ENCODE measurements around the gene PPP6R2. TPM values are rescaled to one million over a fixed set of nuclear protein-coding genes. Genes with fewer than 3 reads are reported as not detected.
A peak's percentile ranks its signal among the peaks of the same experiment; 100 is the strongest.

Gene PPP6R2
- total RNA-seq, 1 donor from 2014 or later, result 87.9 TPM

GRCh38 chr22:50445071-50445879, 102.1 kb downstream of the PPP6R2 start:
- no peak for TF ChIP-seq CTCF (IDR thresholded peaks at IDR 0.05; ENCODE audit: unreplicated experiment)
- Mint-ChIP-seq H3K27ac (peak overlapping the region; percentile 41), H3K27me3 (no peaks in the 10 kb centered on the region), H3K4me3 (ENCODE audit: low read depth) (no peak overlapping the region), H3K36me3 (ENCODE audit: insufficient read depth) (peaks cover 13% of the 10 kb centered on the region), H3K4me1 (ENCODE audit: low read depth) (no peaks in the 10 kb centered on the region), H3K9me3 (ENCODE audit: low read depth) (no peaks in the 10 kb centered on the region)
- DNase-seq (ENCODE audit: low spot score, unreplicated experiment), result no peak

DNA sequence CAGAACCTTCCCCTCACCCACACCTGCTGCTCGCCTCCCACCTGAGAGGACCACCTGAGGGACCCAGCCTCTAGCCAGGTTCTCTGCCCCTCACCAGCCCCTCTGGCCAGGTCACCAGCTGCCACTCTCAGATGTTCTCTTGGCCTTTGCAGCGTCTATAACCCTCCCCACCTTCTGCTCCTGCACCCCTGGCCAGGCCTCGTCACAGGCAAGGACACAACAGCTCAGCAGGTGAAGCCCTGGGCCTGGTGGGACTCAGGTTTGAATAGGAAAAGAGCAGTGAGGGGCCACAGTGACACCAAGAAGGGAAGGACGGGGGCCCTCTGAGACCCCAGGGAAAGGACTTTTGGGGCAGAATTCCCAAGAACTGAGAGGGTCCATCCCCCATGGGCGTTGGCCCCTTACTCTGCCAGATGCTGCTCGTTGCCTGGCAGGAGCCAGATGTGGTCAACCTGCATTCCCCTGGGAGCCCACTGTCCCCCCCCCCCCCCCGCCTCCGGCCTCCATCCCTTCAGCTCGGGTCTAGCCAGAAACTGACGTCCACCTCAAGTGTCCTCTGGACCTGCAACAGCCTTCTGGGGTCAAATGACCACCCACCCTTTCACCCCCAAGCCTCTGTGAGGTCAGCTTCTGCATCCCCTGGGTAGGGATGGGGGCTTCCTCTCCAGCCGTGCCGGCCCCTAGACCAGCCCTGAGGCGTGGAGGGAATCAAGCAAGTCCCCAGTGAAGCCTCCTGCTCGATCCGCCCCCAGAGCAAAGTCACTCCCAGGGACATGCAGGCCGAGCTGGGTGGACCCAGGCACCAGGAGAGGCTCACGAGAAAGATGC, 103.0 kb downstream of the PPP6R2 start:
- no peak for DNase-seq (ENCODE audit: low spot score, unreplicated experiment)
- Mint-ChIP-seq H3K27me3 (no peaks in the 10 kb centered on the region), H3K27ac (peak overlapping the region; percentile 56), H3K36me3 (ENCODE audit: insufficient read depth) (peaks cover 16% of the 10 kb centered on the region), H3K9me3 (ENCODE audit: low read depth) (no peaks in the 10 kb centered on the region), H3K4me3 (ENCODE audit: low read depth) (no peak overlapping the region), H3K4me1 (ENCODE audit: low read depth) (no peaks in the 10 kb centered on the region)
- no peak for TF ChIP-seq CTCF (IDR thresholded peaks at IDR 0.05; ENCODE audit: unreplicated experiment)

- Mint-ChIP-seq H3K9me3 (ENCODE audit: low read depth) (no peaks in the 10 kb centered on the region), H3K4me3 (ENCODE audit: low read depth) (no peak overlapping the region), H3K27ac (no peak overlapping the region), H3K36me3 (ENCODE audit: insufficient read depth) (peaks cover 21% of the 10 kb centered on the region), H3K4me1 (ENCODE audit: low read depth) (no peaks in the 10 kb centered on the region), H3K27me3 (no peaks in the 10 kb centered on the region)
- DNase-seq (ENCODE audit: low spot score, unreplicated experiment), result no peak
- TF ChIP-seq CTCF (IDR thresholded peaks at IDR 0.05; ENCODE audit: unreplicated experiment), result no peak
Observed at GRCh38 chr22:50446708-50447575, 103.8 kb downstream of the PPP6R2 start.

GRCh38 chr22:50447576-50448551, 104.7 kb downstream of the PPP6R2 start:
- Mint-ChIP-seq H3K36me3 (ENCODE audit: insufficient read depth) (peaks cover 23% of the 10 kb centered on the region), H3K9me3 (ENCODE audit: low read depth) (no peaks in the 10 kb centered on the region), H3K4me1 (ENCODE audit: low read depth) (no peaks in the 10 kb centered on the region), H3K4me3 (ENCODE audit: low read depth) (no peak overlapping the region), H3K27ac (no peak overlapping the region), H3K27me3 (no peaks in the 10 kb centered on the region)
- no peak for DNase-seq (ENCODE audit: low spot score, unreplicated experiment)
- TF ChIP-seq CTCF (IDR thresholded peaks at IDR 0.05; ENCODE audit: unreplicated experiment), result no peak
